HAP-1 (cell line): ENCODE data around the gene TTC6.

Source experiments
- DNase-seq, 2 experiments: peaks; one replicate each; pipeline ENCODE4 v3.0.0-alpha.2; 2016 to 2020; ENCODE audit warnings: low spot score in 2 of 2
- H3K27me3 ChIP-seq: fragments of 250-450 bp; sonication (Bioruptor Pico); 2 replicates; pipeline ENCODE4 v1.5.1; 2020; ENCODE audit warnings: low read depth, mild to moderate bottlenecking, moderate library complexity
- H3K36me3 ChIP-seq: fragments of 250-450 bp; sonication (Bioruptor Pico); replicated peaks from 2 replicates; pipeline ENCODE4 v1.5.1; 2020; ENCODE audit warnings: mild to moderate bottlenecking
- H3K4me1 ChIP-seq: fragments of 250-450 bp; sonication (Bioruptor Pico); 2 replicates; pipeline ENCODE4 v1.5.1; 2020; ENCODE audit warnings: mild to moderate bottlenecking
- H3K4me3 ChIP-seq: fragments of 250-450 bp; sonication (Bioruptor Pico); 2 replicates; pipeline ENCODE4 v1.5.1; 2020; ENCODE audit warnings: mild to moderate bottlenecking, moderate library complexity
- H3K9me3 ChIP-seq: fragments of 250-450 bp; sonication (Bioruptor Pico); 2 replicates; pipeline ENCODE4 v1.5.1; 2020; ENCODE audit warnings: mild to moderate bottlenecking, moderate library complexity
- in situ Hi-C: fragments of 300-500 bp; cut with MboI; formaldehyde crosslinking; loops from 3 replicates; pipeline ENCODE4 v1.14.3; 2020; ENCODE audit warnings: low sequenced_read_pairs, inconsistent platforms, mixed read lengths

Gene TTC6

DNA sequence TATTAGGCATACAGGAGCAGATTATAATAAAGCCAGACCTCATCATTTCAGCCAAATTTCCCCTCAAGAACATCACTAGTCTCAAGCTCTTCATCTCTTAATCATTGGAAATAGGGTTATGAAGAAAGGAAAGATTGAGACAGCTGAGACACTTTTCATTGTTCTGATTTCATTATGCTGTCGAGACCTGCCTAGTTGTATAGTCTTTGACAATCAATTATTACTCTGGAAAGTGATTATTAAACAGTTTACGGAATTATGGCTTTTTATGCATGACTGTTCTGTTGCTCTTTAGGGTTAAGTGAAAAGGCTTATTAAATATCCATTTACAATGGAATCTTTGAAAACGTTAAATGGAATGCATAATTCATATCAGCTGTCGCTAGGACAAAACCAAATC is 48.3 kb downstream of the TTC6 start:
- in situ Hi-C loops, result no loop called here

More for the DNA sequence above, 48.3 kb downstream of the TTC6 start:
- H3K4me3 ChIP-seq, result no peak overlapping the region
- no peaks in the 10 kb centered on the region for H3K9me3 ChIP-seq
- H3K36me3 ChIP-seq, result no peaks in the 10 kb centered on the region
- peak in 1 of 2 experiments; percentile 15 for DNase-seq
- no peaks in the 10 kb centered on the region for H3K27me3 ChIP-seq
- H3K4me1 ChIP-seq, result peaks cover 6% of the 10 kb centered on the region
